NCI-H2171 (cell line): ENCODE data around the gene NFATC2.

Source experiments
- DNase-seq: peaks from one replicate; lab custom pipeline; 2025; lab: John Stamatoyannopoulos, UW

Gene NFATC2

DNA sequence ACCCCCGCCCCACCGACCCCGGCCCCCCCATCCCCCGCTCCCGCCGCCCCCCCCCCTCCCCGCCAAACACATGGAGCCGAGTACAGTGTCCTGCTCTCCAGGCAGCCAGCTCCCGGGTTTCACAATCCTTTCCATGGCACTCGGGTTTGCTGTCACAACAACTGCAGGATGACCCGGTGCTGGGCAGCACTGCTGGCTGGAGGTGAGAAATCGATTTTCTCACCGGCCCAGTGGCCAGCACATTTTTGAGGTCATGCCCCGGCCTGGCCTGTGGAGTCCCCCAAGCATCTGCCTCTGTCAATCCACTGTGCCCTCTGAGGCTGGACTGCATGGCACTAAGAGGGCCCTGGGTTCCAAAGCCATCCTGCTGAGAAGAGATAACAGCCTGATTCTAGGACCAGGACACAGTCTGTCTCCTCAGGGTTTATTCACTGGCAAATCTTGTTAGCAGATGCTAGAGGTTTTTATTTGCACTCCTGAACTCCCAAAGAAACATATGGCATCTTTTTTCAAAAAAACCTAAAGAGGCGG lies 129.5 kb downstream of the NFATC2 start:
- DNase-seq: peak; percentile 92

GRCh38 chr20:51412333-51412871 lies 130.1 kb downstream of the NFATC2 start:
- peak; percentile 40 for DNase-seq

GRCh38 chr20:51411870-51412269 lies 130.6 kb downstream of the NFATC2 start:
- DNase-seq: no peak

GRCh38 chr20:51410586-51411325 lies 131.8 kb downstream of the NFATC2 start:
- no peak for DNase-seq

DNA sequence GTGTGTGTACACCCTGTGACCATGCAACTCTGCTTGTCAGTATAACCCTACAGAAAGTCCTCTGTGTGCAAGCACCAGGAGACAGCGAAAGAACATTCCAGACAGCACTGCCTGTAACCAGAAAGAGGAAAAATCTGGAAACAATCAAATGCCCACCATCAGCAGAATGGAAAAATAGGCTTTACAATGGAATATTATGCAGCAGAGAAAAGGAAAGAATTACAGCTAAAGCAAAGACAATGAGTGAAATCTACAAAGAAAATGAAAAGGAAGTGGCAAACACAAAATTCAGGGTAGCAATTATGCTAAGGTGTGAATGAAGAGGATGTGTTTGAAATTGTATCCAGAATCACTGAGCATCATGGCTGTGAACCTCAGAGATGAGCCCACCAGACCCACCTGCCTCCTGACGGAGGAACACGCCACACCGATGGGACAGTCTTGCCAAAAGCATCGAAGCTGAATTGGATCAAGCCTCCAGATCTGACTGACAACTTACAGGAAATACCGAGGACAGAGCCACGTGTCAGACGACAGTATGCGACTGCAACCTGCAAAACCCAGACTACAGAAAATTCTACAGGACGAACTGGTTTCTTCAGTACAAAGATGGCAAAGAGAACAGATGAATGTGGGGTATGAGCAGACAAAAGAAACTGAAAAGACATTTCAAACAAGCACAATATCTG lies 133.2 kb downstream of the NFATC2 start:
- no peak for DNase-seq

GRCh38 chr20:51404297-51405060 lies 138.0 kb downstream of the NFATC2 start:
- DNase-seq: no peak

DNA sequence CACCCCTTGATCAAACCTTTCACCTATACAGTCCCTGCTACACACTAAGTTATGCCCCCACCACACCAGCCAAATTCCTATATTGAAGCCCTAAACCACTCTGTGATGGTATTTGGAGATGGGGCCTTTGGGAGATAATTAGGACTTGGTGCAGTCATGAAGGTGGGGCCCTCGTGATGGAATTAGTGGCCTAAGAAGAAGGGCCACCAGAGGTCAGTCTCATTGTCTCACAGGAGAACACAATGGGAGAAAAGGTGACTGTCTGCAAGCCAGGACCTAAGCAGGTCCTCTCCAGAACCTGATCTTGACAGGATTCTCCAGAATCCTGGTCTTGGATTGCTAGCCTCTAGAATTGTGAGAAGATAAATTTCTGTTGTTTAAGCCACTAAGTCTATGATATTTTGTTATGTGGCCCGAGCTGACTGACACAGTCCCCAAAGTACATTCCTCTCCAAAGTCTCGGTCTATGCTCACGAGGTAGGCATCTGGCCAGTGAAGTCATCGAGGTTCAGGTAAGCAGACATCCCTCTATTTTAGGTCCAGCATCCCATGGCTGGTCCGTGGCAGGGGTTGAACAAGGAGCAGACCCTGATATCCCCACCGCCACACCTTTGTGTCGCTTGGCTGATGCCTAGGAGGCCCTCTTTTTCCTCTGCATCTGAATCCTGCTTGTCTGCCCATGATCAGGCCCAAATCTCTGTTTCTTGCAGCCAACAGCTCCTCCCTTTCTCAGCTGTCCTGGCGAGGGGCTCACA lies 138.9 kb downstream of the NFATC2 start:
- DNase-seq: no peak

- DNase-seq: no peak
Observed at GRCh38 chr20:51402201-51402600, 140.3 kb downstream of the NFATC2 start.

DNA sequence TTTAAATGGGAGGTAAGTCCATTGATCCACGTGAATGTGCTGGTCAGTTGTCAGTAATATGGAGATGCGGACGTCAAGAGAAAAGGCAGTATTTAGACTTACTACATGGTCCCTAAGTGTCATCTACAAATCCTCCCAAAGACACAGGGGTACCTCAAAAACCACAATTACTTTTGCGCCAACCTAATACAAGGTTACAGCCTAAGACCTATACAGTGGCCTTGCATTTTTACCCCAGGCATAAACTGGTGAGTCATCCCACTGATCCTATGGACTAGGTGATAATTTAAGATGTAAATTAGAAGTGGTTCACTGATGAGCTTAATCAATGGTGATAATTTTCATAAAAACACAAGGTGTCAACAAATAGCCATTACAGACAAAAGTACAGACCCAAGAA lies 141.0 kb downstream of the NFATC2 start:
- no peak for DNase-seq

- no peak for DNase-seq
Observed at GRCh38 chr20:51400051-51400926, 142.2 kb downstream of the NFATC2 start.

DNA sequence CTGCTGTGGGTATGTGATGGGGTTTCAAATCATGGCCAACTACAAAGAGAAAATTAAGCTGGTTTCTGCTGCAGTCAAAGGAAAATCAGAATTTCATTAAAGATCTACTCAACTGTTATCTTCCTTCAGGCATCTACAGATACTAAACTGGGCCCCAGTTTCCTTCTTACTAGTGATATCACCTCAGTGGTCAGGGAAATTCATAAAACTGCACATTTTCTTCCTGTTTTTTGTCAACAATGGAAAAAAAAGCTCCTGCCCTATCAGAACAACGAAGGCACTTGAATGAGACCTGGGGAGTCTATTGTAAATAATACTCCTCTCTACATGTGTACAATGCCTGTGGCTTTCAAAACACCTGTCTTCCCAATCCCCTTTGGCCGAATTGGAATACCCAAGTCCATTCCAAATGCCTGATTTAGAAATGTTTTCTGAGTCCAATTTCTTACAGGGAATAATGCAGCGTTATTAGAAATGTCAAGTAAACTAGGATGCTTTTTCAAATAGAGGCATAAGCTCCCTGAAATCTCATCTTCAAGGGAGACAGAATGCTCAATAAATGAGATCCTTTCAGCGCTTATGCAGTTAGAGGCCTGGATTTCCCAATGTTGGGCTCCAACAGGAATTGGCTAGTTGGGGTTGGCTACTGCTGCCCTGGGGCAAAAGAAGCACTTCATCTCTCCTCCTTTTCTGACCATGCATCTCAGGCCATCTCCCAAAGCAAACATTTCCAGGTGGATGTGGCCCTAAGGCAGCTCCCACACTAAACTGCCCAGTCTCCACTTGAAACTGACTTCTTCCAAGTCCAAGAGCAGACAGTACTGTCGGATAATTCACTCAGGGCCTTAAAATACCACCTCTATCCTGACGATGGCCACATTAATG lies 143.3 kb downstream of the NFATC2 start:
- DNase-seq: no peak

DNA sequence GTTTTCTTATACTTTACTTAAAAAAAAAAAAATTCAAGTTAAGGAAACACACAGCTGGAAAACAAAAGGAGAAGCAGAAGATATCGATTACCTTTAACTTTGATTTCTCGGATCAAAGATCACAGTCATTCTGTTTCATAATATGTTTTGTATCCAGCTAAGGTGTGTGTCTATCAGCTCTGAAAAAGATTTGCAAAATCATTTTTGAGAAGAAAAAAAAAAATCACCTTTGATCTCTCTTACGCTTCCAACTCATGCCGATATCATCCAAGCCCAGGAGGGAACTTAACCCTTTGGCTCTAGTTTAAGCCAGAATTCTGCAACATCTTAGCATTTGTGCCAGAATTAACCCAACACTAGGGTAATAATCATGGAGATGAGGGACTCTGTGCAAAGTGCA lies 144.0 kb downstream of the NFATC2 start:
- no peak for DNase-seq

GRCh38 chr20:51398083-51398482 lies 144.4 kb downstream of the NFATC2 start:
- DNase-seq: no peak

DNA sequence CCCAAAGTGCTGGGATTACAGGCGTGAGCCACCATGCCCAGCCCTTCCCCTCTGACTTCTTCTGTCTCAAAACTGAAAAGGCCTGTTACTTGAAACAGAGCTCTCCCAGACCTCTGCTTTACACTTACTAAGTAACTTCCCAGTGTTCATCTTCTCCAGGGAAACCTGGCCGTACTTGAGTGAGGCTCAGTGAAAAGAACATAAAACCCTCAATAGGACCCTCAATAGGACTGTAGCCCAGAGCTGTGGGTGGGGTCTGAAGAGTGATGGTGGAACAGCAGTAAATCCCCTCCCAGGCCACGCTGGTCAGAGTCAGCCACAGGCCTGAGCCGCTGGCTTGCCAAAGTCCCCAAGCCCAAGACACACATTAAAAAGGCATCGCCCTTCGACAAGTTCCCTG lies 145.4 kb downstream of the NFATC2 start:
- DNase-seq: no peak

GRCh38 chr20:51396365-51396909 lies 146.1 kb downstream of the NFATC2 start:
- no peak for DNase-seq

DNA sequence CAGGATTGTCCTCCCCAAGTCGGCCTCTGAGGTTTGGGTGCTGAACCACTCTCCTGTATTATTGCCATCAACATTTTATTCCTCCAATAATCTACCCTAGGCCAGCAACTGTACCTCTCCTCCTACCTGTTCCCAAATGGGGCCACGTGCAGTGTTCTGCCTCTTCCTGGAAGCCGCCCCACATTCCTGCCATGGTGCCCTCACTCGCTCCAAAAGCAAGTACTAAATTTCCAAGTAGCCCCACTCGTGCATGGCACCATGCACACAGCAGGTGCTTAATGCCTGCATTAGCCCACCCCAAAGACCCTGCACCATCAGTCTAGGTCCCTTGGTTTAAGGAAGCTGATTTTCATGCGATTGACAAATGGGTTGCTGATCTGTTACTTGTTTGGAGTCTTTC lies 147.8 kb downstream of the NFATC2 start:
- no peak for DNase-seq

- DNase-seq: no peak
Observed at GRCh38 chr20:51393571-51393970, 148.9 kb downstream of the NFATC2 start.

- no peak for DNase-seq
Observed at GRCh38 chr20:51392614-51393186, 149.8 kb downstream of the NFATC2 start.

GRCh38 chr20:51391926-51392325 lies 150.6 kb downstream of the NFATC2 start:
- no peak for DNase-seq
